NCI-H510A (cell line): ENCODE measurements around the gene HNRNPA3.
"Not testable (repeated sequence)": the region's sequence is repeated elsewhere in the genome, so short reads cannot be mapped to it uniquely, and the experiment has no call there.

Experiments
- DNase-seq: peaks from one replicate; lab custom pipeline; 2025; lab: John Stamatoyannopoulos, UW

HNRNPA3 gene

DNA sequence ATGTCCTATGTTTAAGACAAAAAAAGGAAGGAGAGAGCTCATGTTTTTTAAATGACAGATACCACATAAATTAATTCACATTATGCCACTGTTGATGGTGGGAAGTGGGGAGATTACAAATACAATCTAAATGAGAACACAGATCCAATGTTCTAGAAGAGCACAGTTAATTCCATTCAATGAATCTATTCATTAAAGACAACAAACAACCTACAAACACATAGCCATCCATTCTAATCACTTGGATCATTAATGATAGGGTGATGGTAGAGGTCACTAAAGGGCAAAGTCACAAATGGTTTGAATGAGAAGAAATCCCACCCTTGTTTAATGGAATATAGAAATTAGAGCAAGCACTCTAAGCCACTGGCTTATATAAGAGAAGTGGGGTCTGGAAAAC lies 21.7 kb downstream of the HNRNPA3 start:
- no peak for DNase-seq

DNA sequence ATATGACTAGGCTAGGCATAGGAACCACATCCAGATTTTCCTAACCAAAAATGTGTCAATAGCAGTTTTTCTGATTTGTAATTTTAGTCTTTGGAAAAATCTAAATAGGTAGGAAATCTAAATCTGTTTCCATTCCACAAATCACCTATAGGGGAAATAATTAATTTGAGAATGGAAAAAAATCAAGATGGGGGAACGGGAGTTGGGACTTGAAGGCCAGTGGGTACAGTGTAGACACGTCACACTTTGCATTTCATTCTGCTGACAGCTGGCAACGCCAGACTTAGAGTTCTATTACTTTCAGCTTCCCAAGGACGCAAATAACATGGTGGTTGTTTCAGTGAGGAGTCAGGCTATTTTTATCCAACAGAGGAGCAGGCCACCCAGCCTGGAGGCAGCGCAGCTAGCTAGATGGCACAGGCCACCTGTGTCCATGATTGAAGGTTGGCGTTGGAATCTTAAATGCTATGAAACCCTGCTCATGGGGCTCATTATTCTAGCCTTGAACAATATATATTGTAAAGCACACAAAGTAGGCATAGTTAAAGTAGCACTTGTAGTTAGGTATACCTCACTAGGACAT lies 23.4 kb downstream of the HNRNPA3 start:
- no peak for DNase-seq

DNA sequence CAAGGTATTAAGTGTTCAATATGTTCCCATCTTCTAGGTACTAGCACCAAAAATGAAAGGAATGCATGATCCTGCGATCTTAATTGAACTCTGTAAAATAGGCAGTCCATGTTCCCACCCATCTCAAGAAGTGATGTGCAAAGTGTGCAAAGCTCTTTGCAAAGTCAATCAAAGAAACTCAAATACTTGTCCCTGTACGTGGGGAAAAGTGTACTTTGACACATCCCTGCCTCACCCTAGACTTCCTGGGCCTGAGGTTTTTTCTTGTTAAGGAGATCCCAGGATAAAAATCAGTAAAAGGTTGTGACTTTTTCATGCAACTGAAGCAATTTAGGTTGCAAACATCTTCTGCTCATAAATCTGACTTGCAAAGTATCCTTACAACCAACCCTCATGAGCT lies 25.3 kb downstream of the HNRNPA3 start:
- DNase-seq = no peak

DNA sequence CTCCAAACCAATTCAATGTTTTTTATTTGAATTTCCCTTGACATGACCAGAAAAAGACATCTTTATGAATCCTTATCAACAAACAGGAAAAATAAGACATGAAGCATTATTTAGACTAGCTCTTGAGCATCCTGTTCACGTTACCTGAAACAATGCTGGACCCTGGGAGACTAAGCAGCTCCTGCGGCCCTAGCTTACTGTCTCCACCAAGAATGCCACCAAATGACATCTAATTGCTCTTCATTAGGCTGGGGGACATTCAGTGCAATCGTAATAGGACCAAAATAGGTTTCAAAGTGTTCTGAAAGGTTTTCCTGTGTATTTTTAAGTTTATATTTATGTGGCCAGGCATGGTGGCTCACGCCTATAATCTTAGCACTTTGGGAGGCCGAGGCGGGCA lies 26.5 kb downstream of the HNRNPA3 start:
- no peak for DNase-seq

DNA sequence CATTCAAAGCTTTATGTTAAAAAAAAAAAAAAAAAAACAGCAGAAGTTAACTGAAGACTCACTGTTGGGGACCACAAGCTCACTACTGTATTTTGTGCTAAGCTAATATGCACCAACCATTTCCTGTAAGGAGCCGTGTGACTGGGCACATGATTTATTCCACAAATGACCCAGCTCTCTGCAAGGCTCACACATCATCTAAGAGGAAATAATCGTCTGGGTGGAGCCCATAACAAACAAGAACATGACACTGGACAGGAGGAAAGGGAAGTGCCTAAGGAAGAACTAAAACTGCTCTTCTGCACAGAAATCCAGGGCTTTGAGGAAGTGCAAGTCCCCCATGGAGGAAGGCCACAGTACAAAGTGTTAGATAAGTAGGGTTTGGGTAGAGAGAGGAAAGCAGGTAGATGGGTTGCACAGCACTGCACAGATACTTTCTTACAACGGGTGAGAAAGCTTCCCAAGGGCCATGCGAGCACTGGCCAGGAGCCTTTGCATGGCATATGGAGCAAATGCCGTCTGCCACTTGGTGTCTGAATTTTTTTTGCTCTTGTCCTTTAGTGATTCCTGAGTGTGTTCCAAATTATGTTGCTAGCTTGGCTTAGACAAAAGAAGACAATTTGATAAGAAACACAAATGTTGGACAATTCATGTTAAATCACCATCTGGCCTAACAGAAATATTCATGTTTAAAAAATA lies 27.5 kb downstream of the HNRNPA3 start:
- no peak for DNase-seq

DNA sequence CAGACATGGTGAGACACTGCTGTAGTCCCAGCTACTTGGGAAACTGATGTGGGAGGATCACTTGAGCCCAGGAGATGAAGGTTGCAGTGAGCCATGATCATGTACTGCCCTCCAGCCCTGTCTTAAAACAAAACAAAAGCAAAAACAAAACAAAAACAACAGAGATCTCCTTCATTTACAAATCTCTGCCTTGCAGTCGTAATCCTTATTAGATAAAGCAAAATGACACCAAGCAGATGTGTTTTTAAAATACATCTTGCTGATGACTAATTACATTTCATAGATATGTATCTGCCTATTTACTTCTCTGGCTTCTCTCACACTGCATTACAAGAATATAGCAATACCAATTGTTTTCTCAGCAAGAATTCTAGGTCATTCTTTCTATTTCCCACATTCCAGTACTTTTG lies 29.1 kb downstream of the HNRNPA3 start:
- DNase-seq = no peak

DNA sequence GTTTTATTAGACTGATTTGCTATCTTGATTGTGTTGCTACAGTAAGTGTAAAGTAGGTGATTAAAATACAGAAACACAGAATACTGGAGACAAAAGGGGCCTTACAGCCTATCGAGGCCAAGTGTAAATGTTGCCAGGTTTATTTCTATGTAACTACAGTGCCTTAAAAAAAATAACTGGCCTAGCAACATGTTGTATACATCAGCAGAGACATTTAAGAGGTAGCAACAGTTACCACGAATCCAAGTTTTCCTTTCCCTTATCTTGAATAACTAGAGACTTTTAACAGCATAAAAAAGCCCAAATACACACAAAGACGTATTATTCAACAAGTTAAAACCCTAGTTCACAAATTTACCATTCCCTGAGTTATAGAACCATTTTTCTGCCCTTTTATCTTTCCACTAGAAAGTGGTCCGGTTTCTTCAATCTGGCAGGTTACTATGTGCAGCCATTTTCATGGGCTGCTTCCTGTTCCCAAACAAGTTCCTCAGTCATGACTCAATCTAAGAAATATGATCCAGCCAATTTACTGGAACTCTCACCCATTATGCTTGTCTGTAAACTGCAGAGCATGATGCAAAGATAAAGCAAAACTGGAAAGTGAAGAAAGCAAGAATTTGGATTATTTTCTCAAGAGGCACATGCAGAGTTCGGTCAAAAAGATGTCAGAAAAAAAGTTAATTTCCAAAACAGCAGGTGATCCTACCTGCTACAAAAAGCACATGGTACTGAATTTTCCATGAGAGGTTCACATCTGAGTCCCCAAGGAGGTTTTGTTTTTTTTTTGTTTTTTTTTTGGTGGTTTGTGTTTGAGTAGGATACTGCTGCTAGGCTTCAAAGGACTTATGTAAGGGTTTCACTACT lies 29.8 kb downstream of the HNRNPA3 start:
- no peak for DNase-seq

DNA sequence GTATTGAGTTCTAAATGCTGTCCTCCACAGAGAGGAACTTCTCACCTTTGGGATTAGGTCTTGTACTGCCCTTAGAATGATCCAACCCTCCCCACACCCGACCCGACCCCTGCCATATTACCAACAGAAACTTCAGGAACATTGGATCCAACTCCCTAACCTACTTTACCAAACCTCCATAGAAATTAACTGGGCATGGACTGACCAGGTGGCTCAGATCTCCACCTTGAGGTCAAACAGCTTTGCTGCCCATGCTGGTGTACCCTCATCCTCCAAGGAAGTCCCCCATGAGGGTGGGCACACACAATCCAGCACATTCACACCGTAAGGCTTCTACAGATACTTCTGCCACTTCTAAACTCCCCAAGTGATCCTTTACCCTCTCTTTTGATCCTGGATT lies 30.5 kb downstream of the HNRNPA3 start:
- DNase-seq = no peak

DNA sequence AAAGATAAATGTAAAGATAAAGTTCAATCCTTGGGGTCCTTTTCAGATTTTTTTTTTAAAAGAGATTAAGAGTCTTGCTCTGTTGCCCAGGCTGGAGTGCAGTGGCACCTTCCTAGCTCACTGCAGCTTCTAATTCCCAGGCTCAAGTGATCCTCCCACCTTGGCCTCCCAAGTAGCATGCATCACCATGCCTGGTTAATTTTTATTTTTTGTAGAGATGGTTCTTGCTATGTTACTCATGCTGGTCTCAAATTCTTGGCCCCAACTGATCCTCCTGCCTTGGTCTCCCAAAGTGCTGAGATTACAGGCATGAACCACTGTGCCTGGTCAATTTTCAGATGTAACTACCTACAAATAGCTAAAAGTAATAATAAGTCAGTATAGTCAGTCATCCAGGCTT lies 30.9 kb downstream of the HNRNPA3 start:
- DNase-seq = no peak

DNA sequence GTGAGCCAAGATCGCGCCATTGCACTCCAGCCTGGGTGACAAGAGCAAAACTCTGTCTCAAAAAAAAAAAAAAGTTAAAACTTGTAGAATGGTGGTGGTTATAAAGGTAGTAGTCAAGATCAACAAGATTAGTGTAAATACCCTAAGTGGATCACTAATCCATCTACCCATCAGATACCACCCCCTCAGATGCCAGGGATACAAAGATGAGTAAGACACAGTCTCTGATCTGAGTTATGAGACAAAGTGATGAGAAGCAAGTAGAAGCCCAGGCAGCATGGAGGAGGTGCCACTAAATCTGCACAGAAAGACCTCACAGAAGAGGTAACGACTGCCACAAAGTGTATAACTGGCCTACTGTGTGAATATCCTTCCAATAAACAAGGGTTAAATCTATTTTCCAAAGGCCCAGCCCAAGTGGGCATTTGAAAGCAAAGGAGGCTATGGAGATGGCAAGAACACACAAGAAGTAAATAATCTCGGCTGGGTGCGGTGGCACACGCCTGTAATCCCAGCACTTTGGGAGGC lies 31.7 kb downstream of the HNRNPA3 start:
- DNase-seq = no peak

DNA sequence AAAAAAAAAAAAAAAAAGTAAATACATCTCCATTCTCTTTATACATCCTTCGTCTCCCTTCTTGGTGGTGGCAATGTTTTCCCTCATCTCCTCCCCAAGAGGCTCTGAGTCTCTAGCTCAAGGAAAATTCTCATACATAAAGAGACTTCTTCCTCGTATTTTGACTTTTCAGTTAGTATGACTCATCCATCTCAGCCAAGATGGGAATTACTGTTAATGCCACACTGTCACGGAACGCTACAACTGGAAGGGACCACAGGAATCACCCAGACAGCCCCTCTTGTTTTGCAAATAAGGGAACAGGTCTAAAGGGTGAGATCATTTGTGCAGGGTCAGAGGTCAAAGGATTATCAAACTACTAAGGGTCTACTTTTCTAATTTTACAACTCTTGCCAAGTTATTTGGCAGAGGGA lies 32.4 kb downstream of the HNRNPA3 start:
- no peak for DNase-seq

DNA sequence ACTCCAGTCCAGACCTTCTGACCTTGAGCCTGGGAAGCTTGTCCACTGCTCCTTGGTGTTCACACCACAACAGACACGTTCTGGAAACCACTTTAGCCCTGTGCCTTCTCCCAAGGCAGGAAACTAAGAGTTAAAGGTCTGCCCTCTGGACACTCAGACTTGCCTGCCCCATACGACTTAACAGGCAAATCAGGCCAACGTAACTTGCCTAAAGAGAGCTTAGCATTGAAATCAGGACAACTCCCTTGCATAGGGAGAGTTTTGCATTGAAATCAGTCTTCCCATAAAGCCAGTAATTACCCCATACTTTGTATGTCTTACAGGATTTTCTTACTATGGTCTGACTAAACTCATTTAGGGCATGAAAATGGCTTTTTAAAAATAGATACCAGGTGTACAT lies 33.4 kb downstream of the HNRNPA3 start:
- DNase-seq = no peak

DNA sequence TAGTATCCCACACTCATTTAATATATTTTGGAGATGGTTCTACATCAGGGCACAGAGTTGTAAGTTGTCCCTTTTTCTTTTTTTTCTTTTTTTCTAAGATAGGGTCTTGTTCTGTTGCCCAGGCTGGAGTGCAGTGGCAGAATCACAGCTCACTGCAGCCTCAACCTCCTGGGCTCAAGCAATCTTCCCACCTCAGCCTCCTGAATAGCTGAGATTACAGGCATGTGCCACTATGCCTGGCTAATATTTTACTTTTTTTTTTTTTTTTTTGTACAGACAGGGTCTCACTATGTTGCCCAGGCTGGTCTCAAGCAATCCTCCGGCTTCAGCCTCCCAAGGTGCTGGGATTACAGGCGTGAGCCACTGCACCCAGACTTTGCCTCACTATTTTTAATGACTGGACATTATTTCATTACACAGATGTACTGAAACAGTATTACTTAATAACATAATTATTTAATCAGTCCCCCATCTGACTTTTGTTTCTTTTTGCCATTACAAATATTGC lies 34.0 kb downstream of the HNRNPA3 start:
- not testable (repeated sequence) for DNase-seq

DNA sequence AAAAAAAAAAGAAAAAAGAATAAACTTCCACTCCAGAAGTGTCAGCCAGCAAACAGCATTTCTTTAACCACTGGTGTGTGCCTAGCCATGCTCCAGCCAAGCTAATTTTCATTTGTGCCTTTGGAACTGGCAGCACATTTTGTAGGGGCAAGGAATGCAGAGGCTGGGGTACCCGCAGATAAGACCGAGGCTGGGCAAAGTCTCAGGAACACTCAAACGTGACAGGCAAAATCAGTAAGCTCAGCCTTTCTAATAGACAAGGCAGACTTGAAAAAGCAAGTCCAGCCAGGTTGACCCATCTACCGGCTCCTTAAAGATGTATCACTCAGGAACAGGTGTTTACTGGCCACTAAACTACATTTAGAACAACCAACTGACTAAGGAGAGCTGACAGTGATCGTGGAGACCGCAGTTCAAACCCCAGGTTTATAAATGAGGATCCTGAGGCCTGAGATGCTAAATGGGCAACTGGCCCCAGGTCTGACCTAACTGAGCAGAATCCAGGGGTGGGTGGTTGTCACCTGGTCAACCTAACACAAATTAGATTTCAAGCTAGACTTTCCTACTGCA lies 35.2 kb downstream of the HNRNPA3 start:
- DNase-seq = no peak

DNA sequence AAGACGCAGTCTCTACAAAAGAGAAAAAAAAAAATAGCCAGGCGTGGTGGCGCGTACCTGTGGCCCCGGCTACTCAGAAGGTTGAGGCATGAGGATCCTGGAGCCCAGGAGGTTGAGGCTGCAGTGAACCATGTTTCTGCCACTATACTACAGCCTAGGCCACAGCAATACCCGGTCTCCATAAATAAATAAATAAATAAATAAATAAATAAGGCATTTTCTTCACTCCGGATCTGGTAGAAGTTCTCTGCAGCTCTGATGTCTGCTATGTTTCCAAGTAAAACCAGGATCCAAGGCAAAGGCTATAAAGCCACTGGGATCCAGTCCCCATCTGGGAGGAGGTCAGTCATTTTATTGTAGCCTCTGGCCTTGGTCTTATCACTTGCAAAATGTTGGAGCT lies 36.4 kb downstream of the HNRNPA3 start:
- DNase-seq = no peak

DNA sequence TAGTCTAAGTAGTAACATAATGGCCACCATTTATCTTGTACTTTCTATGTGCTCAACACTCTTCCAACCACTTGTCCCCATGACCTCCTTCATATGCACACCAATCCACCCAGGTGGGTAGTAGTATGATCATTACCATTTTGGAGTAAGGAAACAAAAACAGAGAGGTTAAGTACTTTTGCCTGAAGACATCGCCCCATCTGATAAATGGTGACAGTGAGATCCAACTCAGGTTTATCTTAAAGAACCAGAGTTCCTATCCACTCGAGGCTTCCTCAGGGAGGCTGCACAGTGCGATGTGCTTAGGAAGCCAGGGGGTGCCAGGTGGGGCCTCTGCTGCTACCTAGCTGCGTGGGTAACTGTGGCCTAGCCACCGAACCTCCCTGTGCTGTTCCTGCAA lies 37.9 kb downstream of the HNRNPA3 start:
- no peak for DNase-seq

DNA sequence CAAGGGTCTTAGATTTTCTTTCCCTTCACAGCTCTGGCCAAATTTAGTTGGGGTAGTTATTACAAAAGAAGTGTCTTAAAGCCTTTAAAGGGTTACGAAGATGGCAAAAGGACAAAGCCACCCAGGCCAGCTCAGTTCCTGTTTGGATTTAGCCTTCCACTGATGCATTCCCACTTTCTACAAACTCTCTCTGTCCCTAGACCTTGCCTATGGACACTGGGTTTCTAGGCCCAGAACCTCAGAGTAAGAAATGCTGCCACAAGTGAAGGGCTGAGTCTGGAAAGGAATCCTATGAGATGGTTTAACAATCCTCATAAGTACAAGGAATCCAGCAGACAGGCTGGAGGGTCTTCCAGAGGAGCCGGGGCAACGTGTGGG lies 38.6 kb downstream of the HNRNPA3 start:
- DNase-seq = no peak

DNA sequence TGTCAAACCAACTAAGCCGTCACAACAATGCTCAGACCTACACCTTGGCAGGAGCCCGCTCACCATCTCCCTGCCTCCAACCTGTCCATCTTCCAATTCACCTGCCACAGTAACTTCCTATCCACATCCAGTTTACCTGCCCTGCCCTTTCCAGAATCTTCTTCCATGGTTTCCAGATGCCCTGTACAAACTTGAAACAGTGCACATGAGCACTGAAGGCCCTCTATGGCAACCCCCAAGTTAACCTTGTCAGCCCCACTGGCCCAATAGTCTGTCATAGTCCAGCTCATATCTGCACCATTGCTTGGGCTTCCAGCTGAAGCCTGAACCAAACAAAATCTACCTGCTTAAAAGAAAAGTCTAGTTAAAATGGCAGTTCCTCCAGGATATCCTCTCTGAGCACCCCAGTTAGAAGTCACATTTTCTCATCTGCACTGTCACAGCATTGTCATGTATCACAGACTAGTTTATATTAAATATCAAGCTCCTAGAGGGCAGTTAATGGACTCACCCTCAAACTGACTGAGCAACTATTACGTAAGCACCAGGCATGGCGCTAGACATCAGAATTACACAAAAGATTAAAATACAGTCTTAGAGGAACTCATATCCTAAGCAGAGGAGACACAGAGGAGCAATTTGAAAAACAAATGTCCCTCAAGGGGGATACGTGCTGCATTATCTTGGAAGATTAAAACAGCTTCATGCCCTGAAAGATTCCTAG lies 40.4 kb downstream of the HNRNPA3 start:
- DNase-seq = no peak

DNA sequence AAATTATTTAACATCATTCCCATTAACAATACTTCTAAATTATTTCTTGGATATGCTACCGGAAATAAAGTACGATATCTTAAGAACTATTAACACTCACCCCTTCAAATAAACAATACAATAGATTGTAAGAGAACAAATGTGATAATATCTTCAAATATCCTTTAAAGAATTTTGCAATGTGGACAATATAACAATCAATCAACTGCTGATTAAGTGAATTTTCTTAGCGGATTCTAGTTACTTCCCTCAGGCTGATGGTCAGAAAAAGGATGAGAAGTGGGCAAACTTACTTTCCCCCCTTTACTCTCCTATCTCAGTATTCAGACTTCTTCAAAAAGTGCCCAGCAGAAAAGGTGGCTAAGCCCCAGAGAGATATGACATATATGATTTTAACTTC lies 41.1 kb downstream of the HNRNPA3 start:
- DNase-seq = no peak

DNA sequence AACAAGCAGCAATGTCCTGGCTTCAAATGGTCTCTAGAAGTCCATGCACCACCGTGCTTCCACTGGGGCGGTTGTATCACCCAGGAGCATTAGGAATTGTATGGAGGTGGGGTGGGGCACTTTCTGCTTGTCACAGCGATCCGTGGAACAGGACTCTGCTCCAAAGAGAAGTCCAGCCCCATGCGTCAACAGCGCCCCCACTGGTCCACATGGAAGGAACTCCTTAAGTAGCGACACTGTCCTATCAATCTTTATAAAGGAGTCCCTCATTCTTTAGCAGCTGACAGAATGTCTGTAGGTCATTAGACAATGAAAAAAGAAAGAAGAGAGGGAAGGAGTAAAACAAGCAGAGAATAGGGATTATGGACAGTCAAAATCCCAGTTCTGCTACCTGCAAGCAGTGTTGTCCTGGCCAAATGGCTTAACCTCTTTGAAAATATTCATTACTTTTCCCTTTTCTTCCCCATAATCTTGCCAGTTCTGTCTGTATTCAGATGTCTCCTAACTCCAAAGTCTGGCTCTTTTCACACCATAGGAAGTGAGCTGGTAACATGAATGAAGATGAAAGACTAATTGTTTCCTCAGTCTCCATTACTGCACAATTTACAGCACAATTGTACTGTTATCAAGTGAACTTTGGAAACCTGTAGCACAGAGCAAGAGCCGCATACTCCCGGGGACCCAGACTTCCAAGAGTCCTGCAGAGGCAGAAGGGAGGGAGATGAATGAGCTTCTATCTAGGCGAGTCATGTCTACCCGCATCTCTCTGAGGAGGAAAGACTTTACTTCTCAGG lies 42.0 kb downstream of the HNRNPA3 start:
- DNase-seq = no peak

DNA sequence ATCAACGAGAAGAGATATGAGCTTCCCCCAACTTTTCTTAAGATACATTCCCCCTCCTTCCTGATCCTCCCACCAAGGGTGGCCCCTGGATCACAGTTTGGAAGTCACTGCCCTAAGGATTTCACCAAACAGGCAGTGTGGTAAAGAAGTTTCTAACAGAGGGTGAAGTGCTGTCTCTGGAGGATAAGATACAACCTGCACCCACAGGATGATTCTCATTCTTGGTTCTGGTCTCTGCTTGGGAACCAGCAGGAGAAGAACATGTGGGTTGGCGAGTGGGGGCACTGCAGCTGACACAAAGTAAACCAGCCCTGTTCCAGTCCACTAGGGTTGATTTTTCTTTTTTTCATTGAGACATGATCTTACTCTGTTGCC lies 42.6 kb downstream of the HNRNPA3 start:
- DNase-seq = no peak
